Mesodermal cell (in vitro differentiated cells): ENCODE results near the gene RIOX2.

Source experiments
- H3K27ac ChIP-seq: 2 replicates; pipeline ENCODE4 v1.7.0; 2013; ENCODE audit warnings: mild to moderate bottlenecking, low read depth, low read length, moderate library complexity; ENCODE audit not compliant: severe bottlenecking
- H3K36me3 ChIP-seq: 2 replicates; pipeline ENCODE4 v1.7.1; 2013; ENCODE audit warnings: mild to moderate bottlenecking, low read length, moderate library complexity; ENCODE audit not compliant: control insufficient read depth, insufficient read depth
- H3K4me1 ChIP-seq: one replicate; pipeline ENCODE4 v1.7.1; 2013; ENCODE audit warnings: mild to moderate bottlenecking, low read length; ENCODE audit not compliant: insufficient read depth, control insufficient read depth, poor library complexity, severe bottlenecking
- H3K4me3 ChIP-seq: 2 replicates; pipeline ENCODE4 v1.7.0; 2013; ENCODE audit warnings: low read length, control low read depth, mild to moderate bottlenecking; ENCODE audit not compliant: insufficient read depth, poor library complexity, severe bottlenecking; ENCODE audit errors: extremely low read depth
- H3K9me3 ChIP-seq: 2 replicates; pipeline ENCODE4 v1.7.1; 2013; ENCODE audit warnings: mild to moderate bottlenecking, low read length, moderate library complexity; ENCODE audit not compliant: control insufficient read depth
- WGBS, 2 experiments: methylation state at CpG; one replicate each; pipeline ENCODE4 v1.1.5; 2013; ENCODE audit warnings: missing lambda C conversion rate in 2 of 2; ENCODE audit not compliant: insufficient coverage in 2 of 2; 5-methylcytosine and 5-hydroxymethylcytosine counted together

The RIOX2 gene

DNA sequence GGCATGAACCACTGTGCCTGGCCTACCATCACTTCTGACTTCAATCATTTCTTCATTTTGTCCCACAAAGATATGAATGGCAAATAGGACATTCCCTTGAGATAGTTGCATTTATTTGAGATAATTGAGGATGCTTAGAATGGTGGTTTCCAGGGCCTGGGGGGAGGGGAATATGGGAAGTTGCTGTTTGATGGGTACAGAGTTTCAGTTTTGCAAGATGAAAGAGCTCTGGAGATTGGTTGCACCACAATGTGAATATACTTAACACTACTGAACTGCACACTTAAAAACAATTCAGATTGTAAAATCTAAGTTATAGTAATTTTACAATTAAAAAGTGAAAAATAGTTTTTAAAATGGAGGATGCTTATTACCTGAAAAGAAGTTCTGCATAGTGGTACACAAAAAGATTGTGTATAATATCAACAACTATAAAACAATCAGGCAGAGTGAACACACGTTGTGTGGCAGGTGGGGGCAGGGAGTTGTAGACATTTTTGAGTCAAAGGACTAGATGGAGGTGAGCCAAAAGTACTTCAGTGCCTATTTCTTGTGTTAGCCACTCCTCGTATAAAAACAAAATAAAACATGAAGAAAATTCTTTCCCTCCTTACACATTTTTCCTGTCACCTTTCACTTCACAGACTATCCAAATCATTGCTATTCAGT lies 18.5 kb upstream of the RIOX2 start:
- 100% methylated on average over 1 of the region's 2 CpGs; no CpG with 5 or more reads in 1 of the 2 experiments for WGBS, 2 experiments
- Histone ChIP-seq H3K36me3 (no peaks in the 10 kb centered on the region), H3K4me3 (no peak overlapping the region), H3K9me3 (no peaks in the 10 kb centered on the region), H3K4me1 (no peaks in the 10 kb centered on the region), H3K27ac (no peak overlapping the region)

GRCh38 chr3:97988784-97989568 lies 16.7 kb upstream of the RIOX2 start:
- 93 to 98% methylated on average over 3 of the region's 3 CpGs for WGBS, 2 experiments
- Histone ChIP-seq H3K27ac (no peak overlapping the region), H3K4me1 (no peaks in the 10 kb centered on the region), H3K9me3 (no peaks in the 10 kb centered on the region), H3K4me3 (no peak overlapping the region), H3K36me3 (no peaks in the 10 kb centered on the region)

DNA sequence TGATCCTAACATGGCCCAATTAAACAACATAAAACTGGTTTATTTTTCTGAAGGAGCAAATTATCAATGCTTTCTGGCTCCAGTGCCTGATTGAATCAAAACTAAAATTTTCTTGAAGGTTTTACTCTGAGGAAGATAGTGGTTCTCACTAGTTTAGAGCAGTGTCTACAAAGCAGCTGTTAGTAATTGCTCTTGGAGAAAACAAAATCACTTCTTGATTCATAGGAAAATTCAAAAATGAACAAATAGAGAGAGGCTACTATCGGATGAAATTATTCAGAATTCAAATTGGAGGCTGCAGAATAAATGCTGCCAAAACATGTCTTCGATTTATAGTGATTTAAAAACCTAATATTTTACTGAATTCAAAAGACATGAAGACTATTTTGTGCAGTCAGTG lies 15.1 kb upstream of the RIOX2 start:
- H3K4me1 ChIP-seq: no peaks in the 10 kb centered on the region
- no peak overlapping the region for H3K27ac ChIP-seq
- no peaks in the 10 kb centered on the region for H3K9me3 ChIP-seq
- no peaks in the 10 kb centered on the region for H3K36me3 ChIP-seq
- WGBS, 2 experiments: no CpG with 5 or more reads among the region's 2 CpGs
- H3K4me3 ChIP-seq: no peak overlapping the region

DNA sequence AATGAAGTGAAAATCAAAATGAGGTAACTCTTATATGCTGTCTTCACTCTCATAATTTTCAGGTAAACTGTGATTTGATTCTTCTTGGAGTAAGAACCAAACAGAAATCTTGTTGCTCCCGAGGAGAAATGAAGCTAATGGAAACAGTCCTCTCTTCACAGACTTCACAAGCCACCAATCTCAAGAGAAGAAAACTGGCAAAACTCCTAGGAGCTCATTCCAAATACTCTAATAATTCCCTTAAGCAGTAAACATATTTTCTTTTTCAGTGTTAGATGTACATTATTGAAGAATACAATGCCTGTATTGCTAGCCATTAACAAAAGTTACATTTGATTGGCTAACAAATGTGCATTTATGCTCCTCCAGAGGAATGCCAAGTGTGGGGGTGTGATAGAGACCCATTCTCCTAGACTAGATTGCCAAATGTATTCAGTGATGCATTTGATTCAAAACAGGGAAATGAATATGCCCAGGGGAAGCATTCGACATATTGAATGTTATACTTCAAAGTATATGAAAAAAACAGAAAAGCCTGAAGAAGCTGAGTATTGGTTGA lies 11.8 kb upstream of the RIOX2 start:
- WGBS, 2 experiments: 50 to 80% methylated on average over 1 to 2 of the region's 2 CpGs
- no peak overlapping the region for H3K27ac ChIP-seq
- no peak overlapping the region for H3K4me3 ChIP-seq
- H3K4me1 ChIP-seq: no peaks in the 10 kb centered on the region
- no peaks in the 10 kb centered on the region for H3K36me3 ChIP-seq
- H3K9me3 ChIP-seq: no peaks in the 10 kb centered on the region

DNA sequence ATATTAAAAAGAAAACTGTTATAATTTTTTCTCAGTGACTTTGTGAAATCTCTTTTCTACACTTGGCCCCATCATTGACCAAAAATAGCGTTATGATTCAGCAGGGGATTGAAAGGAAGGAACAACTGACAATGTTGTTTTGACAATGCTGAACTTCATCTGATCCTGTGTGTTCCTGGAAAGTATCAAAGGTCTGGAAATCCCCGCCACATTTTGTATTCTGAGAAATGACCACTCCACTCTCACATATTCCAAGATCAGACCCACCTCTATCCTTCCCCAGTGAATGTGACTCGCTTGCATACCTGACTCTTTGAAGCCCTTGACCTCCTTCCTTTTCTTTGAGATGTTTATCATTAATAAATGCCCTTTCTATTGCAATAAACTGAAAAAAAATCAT lies 9.7 kb upstream of the RIOX2 start:
- Histone ChIP-seq H3K9me3 (no peaks in the 10 kb centered on the region), H3K4me1 (no peaks in the 10 kb centered on the region), H3K36me3 (no peaks in the 10 kb centered on the region), H3K4me3 (no peak overlapping the region), H3K27ac (no peak overlapping the region)
- 82 to 100% methylated on average over 1 to 3 of the region's 3 CpGs for WGBS, 2 experiments

DNA sequence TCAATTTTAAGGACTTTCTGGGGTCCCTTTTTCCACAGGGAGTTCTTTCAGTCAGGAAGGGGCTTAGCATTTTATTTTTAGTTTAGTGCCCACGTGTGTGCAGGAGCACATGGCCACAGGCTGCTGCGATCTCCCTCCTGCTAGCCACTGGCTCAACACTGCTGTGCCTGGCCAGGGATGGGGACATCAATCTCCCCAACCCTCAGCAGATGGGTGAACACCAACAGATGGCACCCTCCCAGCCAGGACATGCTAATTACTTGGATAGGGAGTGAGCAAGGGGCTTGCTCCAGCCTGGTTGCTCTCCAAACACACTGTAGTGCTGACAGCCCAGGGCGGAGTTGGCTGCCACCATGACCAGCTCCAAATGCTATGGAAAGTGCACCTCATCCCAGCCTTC lies 7.4 kb upstream of the RIOX2 start:
- no peak overlapping the region for H3K4me3 ChIP-seq
- no peaks in the 10 kb centered on the region for H3K36me3 ChIP-seq
- H3K27ac ChIP-seq: no peak overlapping the region
- H3K4me1 ChIP-seq: no peaks in the 10 kb centered on the region
- WGBS, 2 experiments: 90 to 100% methylated on average over 1 to 2 of the region's 3 CpGs
- H3K9me3 ChIP-seq: no peaks in the 10 kb centered on the region

DNA sequence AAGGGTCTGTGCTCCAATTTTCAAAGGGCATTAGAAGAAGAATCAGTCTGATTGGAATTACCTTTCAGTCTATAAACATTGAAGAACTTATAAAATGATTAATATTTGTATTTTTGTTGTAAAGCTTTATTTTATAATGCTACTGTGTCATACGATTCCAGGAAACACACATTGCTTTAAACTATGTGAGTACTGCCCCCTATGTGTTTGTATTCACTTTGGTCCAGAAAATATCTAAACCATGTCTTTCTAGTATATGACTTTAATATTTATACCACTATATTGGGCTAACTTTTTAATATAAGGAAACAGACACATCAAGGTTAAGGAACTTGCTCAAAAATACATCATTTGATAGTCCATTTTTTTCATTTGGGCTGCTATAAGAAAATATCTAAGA lies 3.2 kb upstream of the RIOX2 start:
- H3K4me1 ChIP-seq: peaks cover 8% of the 10 kb centered on the region
- no peaks in the 10 kb centered on the region for H3K36me3 ChIP-seq
- H3K27ac ChIP-seq: no peak overlapping the region
- no peak overlapping the region for H3K4me3 ChIP-seq
- no CpG with 5 or more reads among the region's 1 CpG for WGBS, 2 experiments
- H3K9me3 ChIP-seq: no peaks in the 10 kb centered on the region

DNA sequence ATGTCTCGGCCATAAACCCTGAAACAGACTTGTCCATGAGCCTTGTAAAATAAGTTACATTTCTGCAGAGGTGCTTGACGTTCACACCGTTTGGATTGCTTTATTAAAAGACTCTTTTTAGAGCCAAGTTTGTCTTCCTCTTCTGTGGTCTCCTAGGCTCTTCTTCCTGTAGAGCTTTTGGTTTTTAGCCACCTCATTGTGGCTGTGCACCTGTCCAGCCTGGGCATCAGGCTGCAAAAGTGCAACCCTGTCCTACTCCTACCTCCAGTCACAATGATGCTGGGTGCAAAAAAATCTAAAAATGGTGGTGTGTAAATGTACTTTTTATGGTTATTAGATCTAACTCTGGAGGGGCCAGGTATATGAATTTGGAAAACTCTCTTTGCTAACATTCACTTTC lies 2.8 kb upstream of the RIOX2 start:
- WGBS, 2 experiments: 89 to 91% methylated on average over 3 of the region's 3 CpGs
- Histone ChIP-seq H3K36me3 (no peaks in the 10 kb centered on the region), H3K4me1 (peaks cover 8% of the 10 kb centered on the region), H3K27ac (no peak overlapping the region), H3K9me3 (no peaks in the 10 kb centered on the region), H3K4me3 (no peak overlapping the region)

DNA sequence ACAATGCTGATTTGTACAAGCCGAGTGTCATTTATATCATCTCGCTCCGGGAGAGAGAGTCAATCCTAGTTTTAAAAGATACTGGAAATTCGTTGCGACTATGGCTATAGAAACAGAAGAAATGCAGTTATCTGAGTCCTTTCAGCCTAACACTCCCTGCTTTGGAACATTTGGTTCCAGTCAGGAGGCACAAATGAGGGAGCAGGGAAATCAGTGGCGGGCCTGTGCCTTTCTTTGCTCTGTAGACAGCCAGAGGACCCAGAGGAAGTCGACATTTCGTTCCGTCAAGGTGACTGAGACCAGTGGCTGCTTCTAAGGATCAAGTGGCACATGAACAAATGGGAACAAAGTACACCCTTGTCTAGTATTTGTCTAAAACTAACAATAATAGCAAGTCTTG lies 745 bp upstream of the RIOX2 start:
- H3K27ac ChIP-seq: no peak overlapping the region
- H3K36me3 ChIP-seq: no peaks in the 10 kb centered on the region
- H3K4me1 ChIP-seq: peaks cover 8% of the 10 kb centered on the region
- H3K9me3 ChIP-seq: no peaks in the 10 kb centered on the region
- peak overlapping the region; percentile 47 for H3K4me3 ChIP-seq
- WGBS, 2 experiments: 91 to 95% methylated on average over 3 to 9 of the region's 9 CpGs

DNA sequence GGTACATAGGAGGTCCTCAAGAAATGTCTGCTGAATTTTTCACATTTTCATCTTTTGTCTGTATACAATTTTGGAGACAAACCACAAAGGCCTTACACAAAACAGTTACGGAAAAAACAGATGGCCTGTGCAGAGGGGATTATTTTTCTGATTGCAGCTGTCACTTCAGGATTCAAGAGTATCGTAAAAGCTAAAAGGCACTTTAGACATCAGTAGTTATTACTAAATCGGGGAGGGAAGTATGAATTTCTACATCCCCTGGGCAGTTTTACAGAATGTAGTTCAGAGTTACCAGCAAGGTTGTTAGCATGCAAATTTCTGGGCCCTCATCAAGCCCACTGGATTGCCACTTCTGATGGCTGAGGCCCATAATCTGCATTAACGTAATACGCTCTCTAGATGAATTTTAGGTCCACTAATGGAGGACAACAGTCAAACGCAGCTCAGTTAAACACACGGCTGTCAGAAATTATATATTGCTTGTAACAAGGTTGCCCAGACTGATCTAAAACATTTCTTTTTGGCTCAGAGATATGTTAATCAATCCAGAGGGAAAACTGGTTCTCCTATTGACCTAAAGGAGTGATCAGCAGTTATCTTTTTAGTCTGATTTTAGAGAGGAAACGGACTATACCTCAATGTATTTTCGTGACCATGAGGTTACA lies 1.1 kb downstream of the RIOX2 start:
- Histone ChIP-seq H3K4me3 (peak overlapping the region; percentile 47), H3K4me1 (peaks cover 8% of the 10 kb centered on the region), H3K27ac (no peak overlapping the region), H3K36me3 (peaks cover 13% of the 10 kb centered on the region), H3K9me3 (no peaks in the 10 kb centered on the region)
- 96% methylated on average over 7 of the region's 9 CpGs for WGBS, 2 experiments
